HG03571 (cell line): ENCODE results near the gene GPSM3.
A peak's percentile ranks its signal among the peaks of the same experiment; 100 is the strongest.
"Not testable (repeated sequence)": the region's sequence is repeated elsewhere in the genome, so short reads cannot be mapped to it uniquely, and the experiment has no call there.

Experiments used
- ATAC-seq: cut with Tn5 transposase; IDR thresholded peaks from one replicate; pipeline ENCODE4 v1.9.1; 2021; ENCODE audit not compliant: unreplicated experiment

Gene GPSM3

GRCh38 chr6:32203426-32204267 is 11.2 kb upstream of the GPSM3 start:
- no peak for ATAC-seq

- ATAC-seq = no peak
Observed at GRCh38 chr6:32202186-32202585, 9.7 kb upstream of the GPSM3 start.

GRCh38 chr6:32200711-32201475 is 8.4 kb upstream of the GPSM3 start:
- ATAC-seq = no peak

- ATAC-seq = no peak
Observed at GRCh38 chr6:32198866-32199265, 6.4 kb upstream of the GPSM3 start.

- ATAC-seq = no peak
Observed at GRCh38 chr6:32198345-32198696, 5.9 kb upstream of the GPSM3 start.

GRCh38 chr6:32196682-32197616 is 4.5 kb upstream of the GPSM3 start:
- ATAC-seq = no peak

- peak; percentile 70 for ATAC-seq
Observed at GRCh38 chr6:32195902-32196681, 3.6 kb upstream of the GPSM3 start.

- peak; percentile 67 for ATAC-seq
Observed at GRCh38 chr6:32195652-32195901, 3.1 kb upstream of the GPSM3 start.

GRCh38 chr6:32194825-32195651 is 2.6 kb upstream of the GPSM3 start:
- ATAC-seq = no peak

- ATAC-seq = no peak
Observed at GRCh38 chr6:32194388-32194787, 1.9 kb upstream of the GPSM3 start.

GRCh38 chr6:32193096-32193495 is 653 bp upstream of the GPSM3 start:
- ATAC-seq = not testable (repeated sequence)

- ATAC-seq = no peak
Observed at GRCh38 chr6:32191696-32192607, 491 bp downstream of the GPSM3 start.

GRCh38 chr6:32190911-32191677 is 1.3 kb downstream of the GPSM3 start:
- no peak for ATAC-seq

GRCh38 chr6:32190054-32190851 is 2.2 kb downstream of the GPSM3 start, which contains the start of gene PBX2:
Gene PBX2, minus strand, starts transcription at chr6:32190202. Its CDS starts 287 bp downstream, at chr6:32189915.
- peak; percentile 38 for ATAC-seq

GRCh38 chr6:32189742-32190053 is 2.7 kb downstream of the GPSM3 start:
- no peak for ATAC-seq

- no peak for ATAC-seq
Observed at GRCh38 chr6:32189069-32189741, 3.2 kb downstream of the GPSM3 start.
